WTC11 (cell line): Measurements from ENCODE around the gene ABHD17C. TPM values are rescaled to one million over a fixed set of nuclear protein-coding genes. Genes with fewer than 3 reads are reported as not detected.

ENCODE experiments used
- ATAC-seq: fragments of 200-7000 bp; cut with Tn5 transposase; 2 replicates; pipeline ENCODE4 v1.10.0; 2021; ENCODE audit warnings: mild to moderate bottlenecking, moderate library complexity
- CTCF ChIA-PET: fragments of 300-600 bp; sonication (Branson Sonifier 250); formaldehyde crosslinking; loops from one replicate; lab custom pipeline; 2021; ENCODE audit warnings: antibody characterized with exemption; lab: Charles Lee
- POLR2A ChIA-PET: fragments of 350-600 bp; sonication (Branson Sonifier 250); formaldehyde crosslinking; loops from one replicate; lab custom pipeline; 2021; ENCODE audit warnings: antibody characterized with exemption; lab: Charles Lee
- DNase-seq: peaks from one replicate; pipeline ENCODE4 v3.0.0; 2021; ENCODE audit warnings: low spot score
- H3K27ac Mint-ChIP-seq: 2 replicates; pipeline ENCODE4 v1.8.0; 2021; ENCODE audit warnings: mixed read lengths
- H3K27me3 Mint-ChIP-seq: 2 replicates; pipeline ENCODE4 v1.8.0; 2021; ENCODE audit warnings: low read depth, mild to moderate bottlenecking, moderate library complexity, mixed read lengths
- H3K36me3 Mint-ChIP-seq: 2 replicates; pipeline ENCODE4 v1.8.0; 2021; ENCODE audit warnings: mixed read lengths
- H3K4me1 Mint-ChIP-seq: 2 replicates; pipeline ENCODE4 v1.8.0; 2022; ENCODE audit warnings: mixed read lengths
- H3K4me3 Mint-ChIP-seq: 2 replicates; pipeline ENCODE4 v1.8.0; 2021; ENCODE audit warnings: mild to moderate bottlenecking, moderate library complexity, mixed read lengths
- H3K9me3 Mint-ChIP-seq: 2 replicates; pipeline ENCODE4 v1.8.0; 2021; ENCODE audit warnings: mixed read lengths
- ATF1 ChIP-seq: sonication (generic); formaldehyde crosslinking; IDR thresholded peaks from 2 replicates; pipeline ENCODE4 v1.8.1; 2023; ENCODE audit warnings: mild to moderate bottlenecking, moderate library complexity, missing genetic modification reagents
- CDX4 ChIP-seq: fragments of 250-450 bp; sonication (Bioruptor Pico); IDR thresholded peaks from 2 replicates; pipeline ENCODE4 v1.9.0; 2021; ENCODE audit warnings: moderate library complexity, mild to moderate bottlenecking, inconsistent platforms, borderline replicate concordance
- E2F4 ChIP-seq: sonication (generic); formaldehyde crosslinking; IDR thresholded peaks from 2 replicates; pipeline ENCODE4 v1.8.1; 2022; ENCODE audit warnings: low read depth, mild to moderate bottlenecking, moderate library complexity, missing genetic modification reagents, borderline replicate concordance
- EMX1 ChIP-seq: fragments of 250-450 bp; sonication (Bioruptor Pico); IDR thresholded peaks from 2 replicates; pipeline ENCODE4 v1.8.0; 2021; ENCODE audit warnings: mild to moderate bottlenecking
- ERG ChIP-seq: fragments of 250-450 bp; sonication (Bioruptor Pico); IDR thresholded peaks from 2 replicates; pipeline ENCODE4 v1.8.0; 2021; ENCODE audit warnings: mild to moderate bottlenecking
- FOXJ3 ChIP-seq: sonication (generic); formaldehyde crosslinking; IDR thresholded peaks from 2 replicates; pipeline ENCODE4 v1.9.0; 2021; ENCODE audit warnings: missing genetic modification reagents, mild to moderate bottlenecking, borderline replicate concordance
- GTF2I ChIP-seq: fragments of 250-450 bp; sonication (Bioruptor Pico); conservative IDR thresholded peaks from 2 replicates; pipeline ENCODE4 v1.4.0; 2021; ENCODE audit warnings: mild to moderate bottlenecking
- KAT7 ChIP-seq: sonication (generic); formaldehyde crosslinking; IDR thresholded peaks from 2 replicates; pipeline ENCODE4 v1.8.1; 2023; ENCODE audit warnings: missing genetic modification reagents, mild to moderate bottlenecking, borderline replicate concordance
- MAX ChIP-seq: sonication (generic); formaldehyde crosslinking; IDR thresholded peaks from 2 replicates; pipeline ENCODE4 v1.8.0; 2022; ENCODE audit warnings: mild to moderate bottlenecking, missing genetic modification reagents
- MLX ChIP-seq: sonication (generic); formaldehyde crosslinking; IDR thresholded peaks from 2 replicates; pipeline ENCODE4 v1.8.1; 2023; ENCODE audit warnings: mild to moderate bottlenecking, missing genetic modification reagents, moderate library complexity
- MYBL2 ChIP-seq: sonication (generic); formaldehyde crosslinking; IDR thresholded peaks from 2 replicates; pipeline ENCODE4 v1.8.1; 2023; ENCODE audit warnings: mild to moderate bottlenecking, moderate library complexity, missing genetic modification reagents
- NR1H2 ChIP-seq: sonication (generic); formaldehyde crosslinking; IDR thresholded peaks from 2 replicates; pipeline ENCODE4 v1.9.0; 2021; ENCODE audit warnings: mild to moderate bottlenecking, moderate library complexity, missing genetic modification reagents
- NR2C2 ChIP-seq: sonication (generic); formaldehyde crosslinking; IDR thresholded peaks from 2 replicates; pipeline ENCODE4 v1.8.0; 2022; ENCODE audit warnings: mild to moderate bottlenecking, missing genetic modification reagents
- NR3C1 ChIP-seq: sonication (generic); formaldehyde crosslinking; conservative IDR thresholded peaks from 2 replicates; pipeline ENCODE4 v1.8.1; 2023; ENCODE audit warnings: low read depth, mild to moderate bottlenecking, missing genetic modification reagents
- PRDM15 ChIP-seq: sonication (generic); formaldehyde crosslinking; IDR thresholded peaks from 2 replicates; pipeline ENCODE4 v1.8.0; 2022; ENCODE audit warnings: missing genetic modification reagents
- RELA ChIP-seq: sonication (generic); formaldehyde crosslinking; IDR thresholded peaks from 2 replicates; pipeline ENCODE4 v1.8.1; 2022; ENCODE audit warnings: missing genetic modification reagents, mild to moderate bottlenecking, borderline replicate concordance
- SMAD3 ChIP-seq: sonication (generic); formaldehyde crosslinking; IDR thresholded peaks from 2 replicates; pipeline ENCODE4 v1.8.0; 2022; ENCODE audit warnings: missing genetic modification reagents, mild to moderate bottlenecking, borderline replicate concordance
- SMAD4 ChIP-seq: sonication (generic); formaldehyde crosslinking; IDR thresholded peaks from 2 replicates; pipeline ENCODE4 v1.8.0; 2022; ENCODE audit warnings: mild to moderate bottlenecking, missing genetic modification reagents
- ZMAT4 ChIP-seq: fragments of 250-450 bp; sonication (Bioruptor Pico); IDR thresholded peaks from 2 replicates; pipeline ENCODE4 v1.9.0; 2021; ENCODE audit warnings: mild to moderate bottlenecking
- ZNF219 ChIP-seq: sonication (generic); formaldehyde crosslinking; IDR thresholded peaks from 2 replicates; pipeline ENCODE4 v1.8.0; 2023; ENCODE audit warnings: missing genetic modification reagents, mild to moderate bottlenecking, borderline replicate concordance
- ZNF281 ChIP-seq: sonication (generic); formaldehyde crosslinking; IDR thresholded peaks from 2 replicates; pipeline ENCODE4 v1.8.0; 2023; ENCODE audit warnings: mild to moderate bottlenecking, missing genetic modification reagents
- ZNF317 ChIP-seq: sonication (generic); formaldehyde crosslinking; IDR thresholded peaks from 2 replicates; pipeline ENCODE4 v1.8.1; 2023; ENCODE audit warnings: low read depth, mild to moderate bottlenecking, moderate library complexity, missing genetic modification reagents, borderline replicate concordance
- total RNA-seq: library from RNA; stranded (reverse); gene quantifications from 3 replicates; pipeline ENCODE4 v1.2.3, GENCODE V29; 2021

The ABHD17C gene
- total RNA-seq, 1 experiment from 2014 or later = 29.0 TPM

GRCh38 chr15:80750575-80750974, 55.5 kb downstream of the ABHD17C start (continued):
- no peak for TF ChIP-seq ZNF281 (CRISPR knock-in tag)
- TF ChIP-seq ZNF219 = no peak
- TF ChIP-seq FOXJ3 = no peak
- no peak for TF ChIP-seq MLX (CRISPR knock-in tag)
- no peak for TF ChIP-seq ZNF317 (CRISPR knock-in tag)
- TF ChIP-seq CDX4 (CRISPR knock-in tag) = no peak
- no peak for TF ChIP-seq NR3C1 (CRISPR knock-in tag)
- TF ChIP-seq MAX (CRISPR knock-in tag) = no peak
- no peak for TF ChIP-seq ATF1 (CRISPR knock-in tag)

GRCh38 chr15:80752204-80752603, 57.1 kb downstream of the ABHD17C start:
- DNase-seq = no peak
- Mint-ChIP-seq H3K4me3 (no peak overlapping the region), H3K4me1 (peaks cover 33% of the 10 kb centered on the region), H3K27ac (no peak overlapping the region), H3K27me3 (no peaks in the 10 kb centered on the region), H3K36me3 (peaks cover 10% of the 10 kb centered on the region), H3K9me3 (no peaks in the 10 kb centered on the region)
- ChIA-PET POLR2A (no interaction called here), CTCF (no interaction called here)
- ATAC-seq = no peak
- TF ChIP-seq KAT7 (CRISPR knock-in tag) (no peak), ZNF317 (CRISPR knock-in tag) (no peak), PRDM15 (CRISPR knock-in tag) (no peak), NR1H2 (CRISPR knock-in tag) (no peak), RELA (CRISPR knock-in tag) (no peak), SMAD3 (CRISPR knock-in tag) (no peak), NR2C2 (CRISPR knock-in tag) (no peak), MYBL2 (CRISPR knock-in tag) (no peak), EMX1 (CRISPR knock-in tag) (no peak), ZMAT4 (CRISPR knock-in tag) (no peak), ERG (CRISPR knock-in tag) (no peak), SMAD4 (no peak), GTF2I (CRISPR knock-in tag) (no peak), CDX4 (CRISPR knock-in tag) (no peak), E2F4 (CRISPR knock-in tag) (no peak)
